Astrocyte of the cerebellum (primary cell): Measurements from ENCODE around the gene PRR18.

Source experiments
- DNase-seq: peaks from one replicate; pipeline ENCODE4 v3.0.0-alpha.2; 2011; ENCODE audit warnings: low read depth
- H3K4me3 ChIP-seq: 2 replicates; pipeline ENCODE4 v1.5.1; 2011; ENCODE audit warnings: mild to moderate bottlenecking, low read depth, low read length, moderate library complexity
- in situ Hi-C: cut with HindIII; loops from 2 replicates; pipeline ENCODE4 v1.10.0; 2017; ENCODE audit warnings: low sequenced_read_pairs
- TF ChIP-seq, protein P1 (sequence below): IDR thresholded peaks from 2 replicates; pipeline ENCODE4 v1.5.1; 2012; ENCODE audit warnings: low read length, low read depth, moderate library complexity, mild to moderate bottlenecking; ENCODE audit errors: missing control alignments

Gene PRR18, protein sequence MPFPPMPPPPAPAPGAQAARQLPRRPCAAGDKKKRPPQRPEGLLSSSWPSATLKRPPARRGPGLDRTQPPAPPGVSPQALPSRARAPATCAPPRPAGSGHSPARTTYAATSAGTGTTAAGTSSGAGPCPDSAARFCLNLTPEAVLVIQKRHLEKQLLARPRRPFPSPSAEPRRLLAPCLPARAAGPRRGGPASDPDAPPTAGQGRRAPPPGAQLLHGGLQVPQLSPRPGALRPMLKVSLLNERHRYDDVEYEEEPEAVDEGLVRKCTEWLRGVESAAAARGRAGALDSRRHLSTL

GRCh38 chr6:166308033-166308768 lies at the start of gene PRR18:
TSS of gene PRR18 (minus strand) at chr6:166308392. CDS start at chr6:166308142, 250 bp downstream.
- TF ChIP-seq, protein P1, sequence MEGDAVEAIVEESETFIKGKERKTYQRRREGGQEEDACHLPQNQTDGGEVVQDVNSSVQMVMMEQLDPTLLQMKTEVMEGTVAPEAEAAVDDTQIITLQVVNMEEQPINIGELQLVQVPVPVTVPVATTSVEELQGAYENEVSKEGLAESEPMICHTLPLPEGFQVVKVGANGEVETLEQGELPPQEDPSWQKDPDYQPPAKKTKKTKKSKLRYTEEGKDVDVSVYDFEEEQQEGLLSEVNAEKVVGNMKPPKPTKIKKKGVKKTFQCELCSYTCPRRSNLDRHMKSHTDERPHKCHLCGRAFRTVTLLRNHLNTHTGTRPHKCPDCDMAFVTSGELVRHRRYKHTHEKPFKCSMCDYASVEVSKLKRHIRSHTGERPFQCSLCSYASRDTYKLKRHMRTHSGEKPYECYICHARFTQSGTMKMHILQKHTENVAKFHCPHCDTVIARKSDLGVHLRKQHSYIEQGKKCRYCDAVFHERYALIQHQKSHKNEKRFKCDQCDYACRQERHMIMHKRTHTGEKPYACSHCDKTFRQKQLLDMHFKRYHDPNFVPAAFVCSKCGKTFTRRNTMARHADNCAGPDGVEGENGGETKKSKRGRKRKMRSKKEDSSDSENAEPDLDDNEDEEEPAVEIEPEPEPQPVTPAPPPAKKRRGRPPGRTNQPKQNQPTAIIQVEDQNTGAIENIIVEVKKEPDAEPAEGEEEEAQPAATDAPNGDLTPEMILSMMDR: no peak
- no peak for DNase-seq
- in situ Hi-C loops: no loop called here
- peak within 1 kb of the TSS; percentile 37 for H3K4me3 ChIP-seq

DNA sequence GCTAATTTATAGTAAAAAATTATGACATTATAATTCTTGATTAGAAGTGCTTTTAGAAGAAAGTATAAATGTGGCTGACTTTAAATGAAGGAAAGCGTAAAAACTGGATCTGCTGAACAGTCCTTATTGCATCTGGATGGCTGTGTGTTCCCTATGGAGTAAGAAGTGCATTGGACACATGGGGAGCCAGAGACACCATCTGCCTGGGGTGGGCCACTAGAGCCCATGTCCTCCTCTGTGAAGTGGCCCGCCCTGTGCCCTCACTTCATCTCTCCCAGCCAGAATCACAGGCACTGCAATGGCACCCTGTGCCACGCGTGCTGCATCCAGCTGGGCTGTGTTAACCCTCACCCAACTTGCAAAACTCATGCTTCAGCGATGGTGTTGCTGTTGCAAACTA lies 47.4 kb upstream of the PRR18 start:
- DNase-seq: no peak
- TF ChIP-seq, protein P1: no peak
- H3K4me3 ChIP-seq: no peak overlapping the region
- in situ Hi-C loops: no loop called here

DNA sequence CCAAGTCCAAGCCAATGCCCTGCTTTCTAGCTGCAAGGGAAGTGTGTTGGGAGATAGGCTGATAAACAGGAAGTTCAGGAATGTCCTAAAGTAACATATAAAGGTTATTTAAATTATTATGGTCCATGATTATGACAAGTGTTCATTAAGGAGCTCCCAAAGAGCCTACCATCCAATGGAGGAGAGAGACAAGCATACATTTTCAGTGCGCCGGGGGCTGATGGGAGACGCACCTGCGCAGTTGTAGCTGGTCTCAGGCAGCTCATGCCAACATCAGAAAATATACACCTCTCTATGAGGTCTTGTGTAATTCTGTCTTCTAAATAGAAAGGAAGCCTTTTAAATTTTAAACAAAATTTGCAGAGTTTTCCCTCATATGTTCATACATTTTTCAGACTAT lies 46.8 kb upstream of the PRR18 start:
- in situ Hi-C loops: no loop called here
- no peak overlapping the region for H3K4me3 ChIP-seq
- TF ChIP-seq, protein P1: no peak
- DNase-seq: no peak

DNA sequence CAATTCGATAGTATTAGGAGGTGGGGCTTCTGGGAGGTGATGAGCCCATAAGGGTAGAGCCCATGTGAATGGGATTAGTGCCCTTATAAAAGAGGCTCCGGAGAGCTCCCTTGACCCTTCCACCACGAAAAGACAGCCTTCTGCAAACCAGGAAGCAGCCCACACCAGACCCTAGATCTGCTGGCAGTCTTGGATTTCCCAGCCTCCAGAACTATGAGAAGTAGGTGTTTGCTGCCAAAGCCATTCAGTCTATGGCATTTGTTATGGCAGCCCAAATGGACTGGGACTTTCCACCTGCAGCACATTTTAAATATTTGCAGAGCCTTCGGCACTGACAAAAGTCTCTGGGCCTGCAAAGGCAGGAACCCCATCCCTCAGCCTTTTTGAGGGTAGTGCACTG lies 46.0 kb upstream of the PRR18 start:
- in situ Hi-C loops: no loop called here
- DNase-seq: no peak
- H3K4me3 ChIP-seq: no peak overlapping the region
- TF ChIP-seq, protein P1: no peak

GRCh38 chr6:166353507-166353906 lies 45.3 kb upstream of the PRR18 start:
- H3K4me3 ChIP-seq: no peak overlapping the region
- in situ Hi-C loops: no loop called here
- TF ChIP-seq, protein P1: no peak
- DNase-seq: no peak

DNA sequence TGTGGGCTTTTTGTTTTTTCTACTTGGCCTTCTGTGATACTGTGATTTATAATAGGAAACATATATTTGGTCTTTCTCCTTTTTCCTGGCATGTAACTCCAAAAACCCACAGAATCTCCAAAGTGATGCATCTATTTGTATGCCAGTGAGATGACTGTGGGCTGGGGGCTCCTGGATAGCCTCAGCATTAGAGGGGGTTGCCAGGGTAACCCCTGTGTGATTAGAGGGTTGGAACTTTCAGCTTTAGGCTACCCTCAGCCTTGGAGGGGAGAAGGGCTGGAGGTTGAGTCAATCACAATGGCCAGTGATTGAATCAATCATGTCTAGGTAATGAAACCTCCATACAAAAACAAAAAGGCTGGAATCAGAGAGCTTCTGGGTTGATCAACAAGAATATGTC lies 44.7 kb upstream of the PRR18 start:
- TF ChIP-seq, protein P1: no peak

More for the DNA sequence above, 44.7 kb upstream of the PRR18 start:
- in situ Hi-C loops: no loop called here
- no peak for DNase-seq
- H3K4me3 ChIP-seq: no peak overlapping the region
